Activated T-helper 1 cell treated with Interleukin-2 at 50 U/mL for 16 hours (primary cell): Measurements from ENCODE around the gene IDI1.
A peak's percentile ranks its signal among the peaks of the same experiment; 100 is the strongest.
"Not testable (repeated sequence)": the region's sequence is repeated elsewhere in the genome, so short reads cannot be mapped to it uniquely, and the experiment has no call there.

ENCODE experiments used
- DNase-seq: peaks from one replicate; pipeline ENCODE4 v3.0.0-alpha.2; 2020; ENCODE audit warnings: low read depth

Gene IDI1

GRCh38 chr10:1048732-1049424, at the start of gene IDI1:
Gene IDI1 (minus strand): TSS chr10:1049119. CDS start chr10:1049003, 116 bp downstream.
- peak; percentile 94 for DNase-seq

DNA sequence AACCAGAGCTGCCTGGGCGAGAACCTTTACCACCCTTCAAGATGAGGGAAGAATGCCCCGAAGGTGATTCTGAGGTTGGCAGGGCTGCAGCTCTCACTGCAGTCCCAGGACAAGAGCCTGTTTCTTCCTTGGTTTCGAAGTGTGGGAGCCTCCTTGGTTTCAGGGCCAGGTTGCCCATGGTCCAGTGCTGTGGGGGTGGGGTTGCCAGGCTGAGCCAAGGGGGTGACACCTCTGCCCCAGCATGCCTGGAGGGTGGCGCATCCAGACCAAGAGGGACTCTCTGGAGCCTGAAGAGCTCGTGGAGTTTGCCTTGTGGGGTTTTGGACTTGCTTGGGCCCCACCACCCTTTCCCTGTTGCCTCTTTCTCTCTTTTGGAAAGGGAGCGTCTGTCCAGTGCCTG, 48.5 kb upstream of the IDI1 start:
- no peak for DNase-seq

GRCh38 chr10:1096287-1096889, 47.5 kb upstream of the IDI1 start:
- DNase-seq, result no peak

GRCh38 chr10:1095498-1095897, 46.6 kb upstream of the IDI1 start:
- DNase-seq, result no peak

GRCh38 chr10:1094112-1095057, 45.5 kb upstream of the IDI1 start:
- no peak for DNase-seq

DNA sequence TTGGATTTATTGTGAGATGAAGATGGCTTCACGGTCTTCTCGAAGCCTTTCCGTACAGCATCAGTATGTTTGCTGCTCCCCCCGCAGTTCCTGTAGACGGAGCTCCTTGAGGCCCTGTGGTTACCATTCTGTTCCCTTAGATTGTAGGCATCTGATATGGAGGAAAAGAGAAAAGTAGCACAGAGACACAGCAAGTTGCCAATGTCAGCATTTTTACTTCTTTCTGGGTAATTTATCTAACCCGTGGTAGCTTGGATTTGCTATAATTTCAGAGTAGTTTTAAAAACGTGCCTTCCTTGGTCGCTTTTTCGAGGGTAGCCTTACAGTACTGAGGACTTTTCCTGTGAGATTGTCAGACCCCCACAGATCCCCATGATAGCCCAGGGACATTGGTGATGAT, 44.8 kb upstream of the IDI1 start:
- DNase-seq, result no peak

DNA sequence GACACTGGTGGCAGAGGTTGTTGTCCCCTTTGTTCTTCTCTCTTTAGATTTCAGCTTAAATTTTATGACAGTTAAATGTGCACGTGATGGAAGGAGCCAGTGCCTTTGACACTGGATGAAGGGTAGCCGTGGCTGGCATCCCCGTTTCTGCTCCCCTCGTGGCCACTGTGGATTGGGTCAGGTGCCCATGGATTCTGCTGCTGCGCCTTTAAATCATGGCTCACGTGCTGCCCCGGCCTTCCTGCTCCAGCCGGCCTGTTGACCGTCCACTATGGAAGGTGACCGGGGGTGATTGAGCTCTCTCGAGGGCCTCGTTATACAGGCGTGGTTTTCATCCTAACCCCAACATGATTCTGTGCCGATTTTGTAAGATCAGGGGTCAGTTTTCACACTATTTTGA, 41.8 kb upstream of the IDI1 start:
- DNase-seq, result no peak

GRCh38 chr10:1089017-1089689, 40.2 kb upstream of the IDI1 start:
- no peak for DNase-seq

GRCh38 chr10:1086787-1087186, 37.9 kb upstream of the IDI1 start:
- no peak for DNase-seq

DNA sequence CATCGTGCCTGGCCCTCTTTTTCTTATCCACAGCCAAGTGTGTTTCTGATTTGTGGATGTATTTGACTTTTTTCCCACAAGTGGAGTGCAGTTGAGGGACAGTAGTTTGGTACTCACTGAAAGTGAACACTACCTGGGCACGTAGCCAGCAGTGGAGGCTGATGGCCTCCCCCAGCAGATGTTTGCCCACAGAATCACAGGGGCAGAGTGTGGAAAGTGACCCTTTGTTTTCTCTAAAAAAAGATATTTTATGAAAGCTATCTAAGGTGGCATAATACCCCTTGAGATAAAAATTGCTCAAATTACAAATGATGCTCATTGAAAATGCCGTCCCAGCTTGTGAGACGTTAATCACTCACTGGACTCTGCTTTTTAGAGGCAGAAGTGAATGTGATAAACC, 36.3 kb upstream of the IDI1 start:
- no peak for DNase-seq

GRCh38 chr10:1084011-1084950, 35.4 kb upstream of the IDI1 start:
- no peak for DNase-seq

DNA sequence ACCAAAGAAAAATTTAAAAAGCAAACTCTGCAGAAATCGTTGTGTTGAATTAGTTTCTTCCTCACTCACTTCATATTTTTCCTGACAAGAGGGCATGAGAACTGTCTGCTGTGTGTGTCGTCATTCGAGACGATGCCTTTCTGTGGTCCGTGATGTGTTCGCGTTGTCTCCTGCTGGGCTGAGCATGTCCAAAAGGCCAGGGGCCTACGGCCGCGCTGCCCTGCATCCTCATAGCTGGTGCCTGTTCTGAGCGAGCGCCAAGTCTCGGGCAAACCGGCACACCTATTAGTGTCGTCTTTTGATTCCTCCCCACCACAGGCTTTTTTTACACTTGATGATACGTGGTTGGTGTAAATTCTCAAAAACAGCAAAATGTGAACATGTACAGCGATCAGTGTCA, 34.7 kb upstream of the IDI1 start:
- no peak for DNase-seq

DNA sequence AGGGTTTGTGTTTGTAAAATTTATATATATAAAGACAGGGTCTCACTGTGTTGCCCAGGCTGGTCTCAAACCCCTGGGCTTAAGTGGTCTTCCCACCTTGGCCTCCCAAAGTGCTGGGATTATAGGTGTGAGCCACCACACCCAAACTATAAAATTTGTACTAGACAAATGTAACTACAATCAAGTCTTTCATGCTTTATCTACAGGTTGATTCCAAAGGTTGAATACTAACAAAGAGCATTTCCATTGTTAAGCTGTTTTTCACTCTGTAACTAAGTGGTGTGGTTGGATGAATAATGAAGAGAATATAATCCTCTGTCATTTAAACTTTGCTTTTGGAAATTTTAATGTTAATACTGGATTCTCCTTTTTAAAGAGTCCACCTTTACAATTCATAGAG, 29.7 kb upstream of the IDI1 start:
- DNase-seq, result no peak

DNA sequence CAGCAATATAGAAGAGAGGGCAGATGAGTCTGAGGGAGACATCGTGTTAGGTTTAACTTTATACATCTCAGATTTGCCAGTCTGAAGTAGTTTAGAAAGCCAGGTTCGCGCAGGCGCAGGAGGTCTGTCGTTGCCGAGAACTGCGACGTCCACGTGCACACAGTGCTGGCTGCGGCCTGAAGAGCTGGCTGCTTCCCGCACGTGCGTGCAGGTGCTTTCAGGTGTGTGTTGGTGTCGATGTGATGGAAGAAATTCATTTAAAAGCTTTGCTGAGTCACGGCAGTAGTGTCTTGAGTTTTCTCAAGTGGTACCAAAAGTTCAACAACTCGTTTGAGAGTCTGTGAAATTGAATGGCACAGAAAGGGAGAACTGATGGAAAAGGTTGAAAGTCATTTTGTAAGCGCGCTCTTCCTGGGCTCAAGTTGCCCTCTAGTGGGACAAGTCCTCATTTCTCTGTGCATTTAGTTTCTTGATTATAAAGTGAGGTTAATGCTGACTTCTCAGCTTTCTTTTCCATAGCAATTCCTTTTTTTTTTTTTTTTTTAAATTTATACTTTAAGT, 25.9 kb upstream of the IDI1 start:
- no peak for DNase-seq

- no peak for DNase-seq
These were observed 25.3 kb upstream of the IDI1 start for GRCh38 chr10:1074052-1074747.

- no peak for DNase-seq
These were observed 22.0 kb upstream of the IDI1 start for GRCh38 chr10:1070919-1071318.

DNA sequence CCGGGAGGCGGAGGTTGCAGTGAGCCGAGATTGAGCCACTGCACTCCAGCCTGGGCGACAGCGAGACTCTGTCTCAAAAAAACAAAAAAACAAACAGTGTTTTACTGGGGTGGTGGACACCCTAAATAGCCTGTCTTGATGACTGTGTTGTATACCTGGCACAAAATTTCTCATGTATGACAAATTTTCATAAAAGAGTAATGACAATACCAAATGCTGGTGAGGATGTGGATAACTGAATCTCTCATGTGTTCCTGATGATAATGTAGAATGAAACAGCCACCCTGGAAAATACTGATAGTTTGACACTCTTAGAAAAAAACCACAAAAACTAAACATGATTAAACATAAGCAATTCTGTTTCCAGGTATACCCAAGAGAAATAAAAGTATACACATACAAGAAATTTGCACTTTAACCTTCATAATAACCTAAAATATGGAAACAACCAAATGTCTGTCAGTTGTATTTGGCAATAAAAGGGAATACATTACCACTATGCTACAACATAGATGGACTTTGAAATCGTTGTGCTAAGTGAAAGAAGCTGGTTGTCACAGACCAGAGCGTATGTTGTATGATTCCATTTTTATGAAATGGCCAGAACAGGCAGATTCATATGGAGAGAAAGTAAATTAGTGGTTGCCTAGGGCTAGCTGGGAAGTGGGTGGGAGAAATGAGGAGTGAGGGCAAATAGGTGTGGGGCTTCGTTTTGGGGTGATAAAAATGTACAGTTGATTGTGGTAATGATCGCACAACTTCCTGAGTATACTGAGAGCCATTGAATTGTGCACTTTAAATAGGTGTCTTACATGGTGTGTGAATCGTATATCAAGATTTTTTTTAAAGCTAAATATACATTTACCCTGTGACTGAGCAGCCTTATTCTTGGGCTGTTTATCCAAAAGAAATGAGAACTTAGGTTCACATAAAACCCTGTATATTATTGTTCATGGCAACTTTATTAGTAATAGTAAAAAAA, 19.8 kb upstream of the IDI1 start:
- DNase-seq, result no peak

- not testable (repeated sequence) for DNase-seq
These were observed 17.8 kb upstream of the IDI1 start for GRCh38 chr10:1066734-1067133.

DNA sequence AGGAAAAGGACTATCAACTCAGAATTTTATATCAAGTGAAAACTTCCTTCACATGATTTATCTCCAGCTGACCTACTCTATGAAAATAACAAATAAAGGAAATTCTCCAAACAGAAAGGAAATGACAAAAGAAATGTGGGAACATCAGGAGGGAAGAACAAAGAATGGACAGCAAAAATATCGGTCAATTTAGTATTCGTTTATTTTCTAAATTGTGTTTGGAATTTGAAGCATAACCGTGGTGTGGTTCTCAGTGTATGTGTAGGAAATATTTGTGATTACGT, 16.0 kb upstream of the IDI1 start:
- DNase-seq, result no peak
